GM23338 (cell line): Measurements from ENCODE around the gene ABR.

Experiments
- CREB1 ChIP-seq: fragments of 250-450 bp; sonication (Bioruptor Pico); IDR thresholded peaks from 2 replicates; pipeline ENCODE4 v1.5.0; 2020; ENCODE audit warnings: low read depth, mild to moderate bottlenecking, moderate library complexity
- EZH2 ChIP-seq: fragments of 200-600 bp; sonication (generic); IDR thresholded peaks from one replicate; pipeline ENCODE4 v1.8.0; 2017; ENCODE audit warnings: antibody characterized with exemption, mild to moderate bottlenecking, low read depth; ENCODE audit not compliant: unreplicated experiment
- EZH2phosphoT487 ChIP-seq: fragments of 200-600 bp; sonication (generic); IDR thresholded peaks from one replicate; pipeline ENCODE4 v1.8.1; 2018; ENCODE audit warnings: antibody characterized with exemption; ENCODE audit not compliant: unreplicated experiment
- JUNB ChIP-seq: IDR thresholded peaks from one replicate; pipeline ENCODE4 v1.6.1; 2016; ENCODE audit warnings: antibody characterized with exemption; ENCODE audit not compliant: unreplicated experiment
- NANOG ChIP-seq: IDR thresholded peaks from 2 replicates; pipeline ENCODE4 v1.6.1; 2016; ENCODE audit warnings: antibody characterized with exemption, borderline replicate concordance
- POLR2AphosphoS5 ChIP-seq: IDR thresholded peaks from 2 replicates; pipeline ENCODE4 v1.6.1; 2016; ENCODE audit warnings: antibody characterized with exemption, low read depth
- STAT1 ChIP-seq: IDR thresholded peaks from one replicate; pipeline ENCODE4 v1.6.1; 2016; ENCODE audit warnings: antibody characterized with exemption; ENCODE audit not compliant: unreplicated experiment
- ZNF114 ChIP-seq: fragments of 250-450 bp; sonication (Bioruptor Pico); IDR thresholded peaks from 2 replicates; pipeline ENCODE4 v1.5.0; 2020; ENCODE audit warnings: mild to moderate bottlenecking, moderate library complexity
- ZNF331 ChIP-seq: fragments of 250-450 bp; sonication (Bioruptor Pico); IDR thresholded peaks from 2 replicates; pipeline ENCODE4 v1.5.0; 2020; ENCODE audit warnings: low read depth, mild to moderate bottlenecking, moderate library complexity
- TF ChIP-seq, protein P1 (sequence below), 2 experiments: fragments of 200-600 bp in 1 of 2; sonication (generic) in 1 of 2; conservative IDR thresholded peaks; 2 replicates each; pipeline versions ENCODE4 v1.5.1 to v1.6.1; 2016 to 2017; ENCODE audit warnings: antibody characterized with exemption in 2 of 2, low read depth in 2 of 2, mild to moderate bottlenecking in 2 of 2, moderate library complexity in 1 of 2
- TF ChIP-seq, protein P2 (sequence below): IDR thresholded peaks from one replicate; pipeline ENCODE4 v1.6.1; 2018; ENCODE audit warnings: antibody characterized with exemption; ENCODE audit not compliant: unreplicated experiment
- TF ChIP-seq, protein P3 (sequence below): IDR thresholded peaks from 2 replicates; pipeline ENCODE4 v1.6.1; 2016; ENCODE audit warnings: antibody characterized with exemption

- TF ChIP-seq EZH2 (no peak), EZH2phosphoT487 (no peak), ZNF114 (CRISPR knock-in tag) (no peak), STAT1 (no peak), POLR2AphosphoS5 (no peak), CREB1 (no peak), JUNB (no peak), ZNF331 (no peak), NANOG (no peak)
- TF ChIP-seq, protein P1, sequence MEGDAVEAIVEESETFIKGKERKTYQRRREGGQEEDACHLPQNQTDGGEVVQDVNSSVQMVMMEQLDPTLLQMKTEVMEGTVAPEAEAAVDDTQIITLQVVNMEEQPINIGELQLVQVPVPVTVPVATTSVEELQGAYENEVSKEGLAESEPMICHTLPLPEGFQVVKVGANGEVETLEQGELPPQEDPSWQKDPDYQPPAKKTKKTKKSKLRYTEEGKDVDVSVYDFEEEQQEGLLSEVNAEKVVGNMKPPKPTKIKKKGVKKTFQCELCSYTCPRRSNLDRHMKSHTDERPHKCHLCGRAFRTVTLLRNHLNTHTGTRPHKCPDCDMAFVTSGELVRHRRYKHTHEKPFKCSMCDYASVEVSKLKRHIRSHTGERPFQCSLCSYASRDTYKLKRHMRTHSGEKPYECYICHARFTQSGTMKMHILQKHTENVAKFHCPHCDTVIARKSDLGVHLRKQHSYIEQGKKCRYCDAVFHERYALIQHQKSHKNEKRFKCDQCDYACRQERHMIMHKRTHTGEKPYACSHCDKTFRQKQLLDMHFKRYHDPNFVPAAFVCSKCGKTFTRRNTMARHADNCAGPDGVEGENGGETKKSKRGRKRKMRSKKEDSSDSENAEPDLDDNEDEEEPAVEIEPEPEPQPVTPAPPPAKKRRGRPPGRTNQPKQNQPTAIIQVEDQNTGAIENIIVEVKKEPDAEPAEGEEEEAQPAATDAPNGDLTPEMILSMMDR (conservative IDR thresholded peaks at IDR 0.05; ENCODE audit: low read depth in 2 of 2) = no peak
- TF ChIP-seq, protein P2, sequence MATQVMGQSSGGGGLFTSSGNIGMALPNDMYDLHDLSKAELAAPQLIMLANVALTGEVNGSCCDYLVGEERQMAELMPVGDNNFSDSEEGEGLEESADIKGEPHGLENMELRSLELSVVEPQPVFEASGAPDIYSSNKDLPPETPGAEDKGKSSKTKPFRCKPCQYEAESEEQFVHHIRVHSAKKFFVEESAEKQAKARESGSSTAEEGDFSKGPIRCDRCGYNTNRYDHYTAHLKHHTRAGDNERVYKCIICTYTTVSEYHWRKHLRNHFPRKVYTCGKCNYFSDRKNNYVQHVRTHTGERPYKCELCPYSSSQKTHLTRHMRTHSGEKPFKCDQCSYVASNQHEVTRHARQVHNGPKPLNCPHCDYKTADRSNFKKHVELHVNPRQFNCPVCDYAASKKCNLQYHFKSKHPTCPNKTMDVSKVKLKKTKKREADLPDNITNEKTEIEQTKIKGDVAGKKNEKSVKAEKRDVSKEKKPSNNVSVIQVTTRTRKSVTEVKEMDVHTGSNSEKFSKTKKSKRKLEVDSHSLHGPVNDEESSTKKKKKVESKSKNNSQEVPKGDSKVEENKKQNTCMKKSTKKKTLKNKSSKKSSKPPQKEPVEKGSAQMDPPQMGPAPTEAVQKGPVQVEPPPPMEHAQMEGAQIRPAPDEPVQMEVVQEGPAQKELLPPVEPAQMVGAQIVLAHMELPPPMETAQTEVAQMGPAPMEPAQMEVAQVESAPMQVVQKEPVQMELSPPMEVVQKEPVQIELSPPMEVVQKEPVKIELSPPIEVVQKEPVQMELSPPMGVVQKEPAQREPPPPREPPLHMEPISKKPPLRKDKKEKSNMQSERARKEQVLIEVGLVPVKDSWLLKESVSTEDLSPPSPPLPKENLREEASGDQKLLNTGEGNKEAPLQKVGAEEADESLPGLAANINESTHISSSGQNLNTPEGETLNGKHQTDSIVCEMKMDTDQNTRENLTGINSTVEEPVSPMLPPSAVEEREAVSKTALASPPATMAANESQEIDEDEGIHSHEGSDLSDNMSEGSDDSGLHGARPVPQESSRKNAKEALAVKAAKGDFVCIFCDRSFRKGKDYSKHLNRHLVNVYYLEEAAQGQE = no peak
- TF ChIP-seq, protein P3, sequence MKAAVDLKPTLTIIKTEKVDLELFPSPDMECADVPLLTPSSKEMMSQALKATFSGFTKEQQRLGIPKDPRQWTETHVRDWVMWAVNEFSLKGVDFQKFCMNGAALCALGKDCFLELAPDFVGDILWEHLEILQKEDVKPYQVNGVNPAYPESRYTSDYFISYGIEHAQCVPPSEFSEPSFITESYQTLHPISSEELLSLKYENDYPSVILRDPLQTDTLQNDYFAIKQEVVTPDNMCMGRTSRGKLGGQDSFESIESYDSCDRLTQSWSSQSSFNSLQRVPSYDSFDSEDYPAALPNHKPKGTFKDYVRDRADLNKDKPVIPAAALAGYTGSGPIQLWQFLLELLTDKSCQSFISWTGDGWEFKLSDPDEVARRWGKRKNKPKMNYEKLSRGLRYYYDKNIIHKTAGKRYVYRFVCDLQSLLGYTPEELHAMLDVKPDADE = no peak
Observed at GRCh38 chr17:1203967-1204291, 24.1 kb upstream of the ABR start.
